Activated T-helper 1 cell treated with anti-CD3 and anti-CD28 coated beads, Interleukin-12 subunit alpha, Interleukin-12 subunit beta, Interleukin-2, Interleukin-4 antibody, amounts not matched to agents 30 ng/mL and 10 ng/mL and 1 ng/mL, durations not matched to agents 14 hours and 24 hours and 36 hours (primary cell): Measurements from ENCODE around the gene CDCA8. TPM values are rescaled to one million over a fixed set of nuclear protein-coding genes. Genes with fewer than 3 reads are reported as not detected.
"Not testable (repeated sequence)": the region's sequence is repeated elsewhere in the genome, so short reads cannot be mapped to it uniquely, and the experiment has no call there.

Experiments
- DNase-seq: peaks from one replicate; pipeline ENCODE4 v3.0.0; 2021; ENCODE audit warnings: low spot score
- H3K27ac Mint-ChIP-seq: one replicate; pipeline ENCODE4 v1.8.0; 2021; ENCODE audit warnings: mild to moderate bottlenecking, mixed read lengths
- H3K27me3 Mint-ChIP-seq: one replicate; pipeline ENCODE4 v1.8.0; 2022; ENCODE audit warnings: mild to moderate bottlenecking, moderate library complexity, mixed read lengths; ENCODE audit not compliant: insufficient read depth
- H3K36me3 Mint-ChIP-seq: one replicate; pipeline ENCODE4 v1.8.0; 2021; ENCODE audit warnings: low read depth, mixed read lengths
- H3K4me1 Mint-ChIP-seq: one replicate; pipeline ENCODE4 v1.8.0; 2021; ENCODE audit warnings: low read depth, mixed read lengths
- H3K4me3 Mint-ChIP-seq: one replicate; pipeline ENCODE4 v1.8.0; 2021; ENCODE audit warnings: mild to moderate bottlenecking, moderate library complexity, mixed read lengths
- H3K9me3 Mint-ChIP-seq: one replicate; pipeline ENCODE4 v1.8.0; 2021; ENCODE audit warnings: mixed read lengths
- intact Hi-C: fragments of 100-400 bp; cut with micrococcal nuclease; formaldehyde crosslinking; loops from one replicate; pipeline ENCODE4 v1.15.1; 2024
- total RNA-seq: library from RNA; stranded (reverse); gene quantifications from 2 replicates; pipeline ENCODE4 v1.2.3, GENCODE V29; 2022

CDCA8 gene
- total RNA-seq, 1 donor from 2014 or later = 33.5 TPM

DNA sequence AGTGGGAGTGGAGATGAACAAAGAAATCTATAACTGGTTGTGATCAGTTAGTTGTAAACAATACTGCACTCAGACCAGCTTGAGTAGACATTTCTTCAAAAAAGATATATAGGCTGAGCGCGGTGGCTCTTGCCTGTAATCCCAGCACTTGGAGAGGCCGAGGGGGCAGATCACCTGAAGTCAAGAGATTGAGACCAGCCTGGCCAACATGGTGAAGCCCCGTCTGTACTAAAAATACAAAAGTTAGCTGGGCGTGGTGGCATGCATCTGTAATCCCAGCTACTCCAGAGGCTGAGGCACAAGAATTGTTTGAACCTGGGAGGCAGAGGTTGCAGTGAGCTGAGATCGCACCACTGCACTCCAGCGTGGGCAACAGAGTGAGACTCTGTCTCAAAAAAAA is 45.7 kb downstream of the CDCA8 start:
- H3K4me3 Mint-ChIP-seq, H3K4me1 Mint-ChIP-seq, intact Hi-C loops, H3K27ac Mint-ChIP-seq, H3K9me3 Mint-ChIP-seq, H3K36me3 Mint-ChIP-seq, DNase-seq: not testable (repeated sequence)
- H3K27me3 Mint-ChIP-seq = peaks cover 22% of the 10 kb centered on the region

GRCh38 chr1:37738619-37739018 is 46.3 kb downstream of the CDCA8 start:
- DNase-seq, H3K36me3 Mint-ChIP-seq, H3K9me3 Mint-ChIP-seq, H3K4me3 Mint-ChIP-seq, H3K27ac Mint-ChIP-seq, H3K4me1 Mint-ChIP-seq, intact Hi-C loops: not testable (repeated sequence)
- peaks cover 20% of the 10 kb centered on the region for H3K27me3 Mint-ChIP-seq

DNA sequence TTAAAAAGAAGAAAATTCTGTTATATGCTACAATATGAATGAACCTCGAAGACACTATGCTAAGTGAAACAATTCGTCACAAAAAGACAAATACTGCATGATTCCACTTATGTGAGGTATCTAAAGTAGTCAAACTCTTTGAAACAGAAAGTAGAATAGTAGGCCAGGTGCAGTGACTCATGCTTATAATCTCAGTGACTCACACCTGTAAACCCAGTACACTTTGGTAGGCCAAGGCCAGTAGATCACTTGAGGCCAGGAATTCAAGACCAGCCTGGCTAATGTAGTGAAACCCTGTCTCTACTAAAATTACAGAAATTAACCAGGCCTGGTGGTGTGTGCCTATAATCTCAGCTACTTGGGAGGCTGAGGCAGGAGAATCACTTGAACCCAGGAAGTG is 46.9 kb downstream of the CDCA8 start:
- no peaks in the 10 kb centered on the region for H3K4me1 Mint-ChIP-seq
- no peak overlapping the region for H3K27ac Mint-ChIP-seq
- H3K4me3 Mint-ChIP-seq = no peak overlapping the region
- H3K9me3 Mint-ChIP-seq = no peaks in the 10 kb centered on the region
- peaks cover 2% of the 10 kb centered on the region for H3K36me3 Mint-ChIP-seq
- intact Hi-C loops = no loop called here
- DNase-seq = no peak
- peaks cover 20% of the 10 kb centered on the region for H3K27me3 Mint-ChIP-seq

DNA sequence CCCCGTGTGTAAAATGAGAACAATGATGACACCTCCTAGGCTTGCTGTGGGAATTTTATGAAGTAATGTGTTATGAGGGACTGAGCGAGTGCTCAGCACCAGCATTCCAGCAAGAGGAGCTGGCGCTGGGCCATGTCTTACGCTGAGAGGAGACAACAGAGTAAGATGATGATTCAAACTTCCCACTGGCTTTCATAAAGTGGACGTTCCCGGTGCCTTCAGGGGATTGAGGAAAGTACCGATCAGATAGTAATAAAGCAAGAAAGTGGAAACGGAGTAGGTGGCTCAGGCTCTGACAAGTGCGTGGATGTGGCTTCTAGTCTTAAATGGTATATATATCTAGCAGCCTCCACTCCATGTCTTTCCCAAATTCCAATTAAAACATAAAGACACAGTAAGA is 48.8 kb downstream of the CDCA8 start:
- intact Hi-C loops = no loop called here
- Mint-ChIP-seq H3K9me3 (no peaks in the 10 kb centered on the region), H3K4me3 (no peak overlapping the region), H3K36me3 (no peaks in the 10 kb centered on the region), H3K4me1 (no peaks in the 10 kb centered on the region), H3K27ac (no peak overlapping the region), H3K27me3 (peaks cover 6% of the 10 kb centered on the region)
- DNase-seq = no peak

- no peaks in the 10 kb centered on the region for H3K36me3 Mint-ChIP-seq
- intact Hi-C loops = no loop called here
- no peak overlapping the region for H3K4me3 Mint-ChIP-seq
- no peaks in the 10 kb centered on the region for H3K4me1 Mint-ChIP-seq
- peaks cover 1% of the 10 kb centered on the region for H3K9me3 Mint-ChIP-seq
- no peak overlapping the region for H3K27ac Mint-ChIP-seq
- peaks cover 6% of the 10 kb centered on the region for H3K27me3 Mint-ChIP-seq
- DNase-seq = no peak
These were observed 49.3 kb downstream of the CDCA8 start for GRCh38 chr1:37741662-37742061.

GRCh38 chr1:37746806-37747205 is 54.5 kb downstream of the CDCA8 start:
- DNase-seq = no peak
- H3K27me3 Mint-ChIP-seq = peaks cover 16% of the 10 kb centered on the region
- H3K36me3 Mint-ChIP-seq = no peaks in the 10 kb centered on the region
- H3K4me3 Mint-ChIP-seq = no peak overlapping the region
- no peaks in the 10 kb centered on the region for H3K4me1 Mint-ChIP-seq
- peaks cover 4% of the 10 kb centered on the region for H3K9me3 Mint-ChIP-seq
- H3K27ac Mint-ChIP-seq = no peak overlapping the region
- intact Hi-C loops = no loop called here

DNA sequence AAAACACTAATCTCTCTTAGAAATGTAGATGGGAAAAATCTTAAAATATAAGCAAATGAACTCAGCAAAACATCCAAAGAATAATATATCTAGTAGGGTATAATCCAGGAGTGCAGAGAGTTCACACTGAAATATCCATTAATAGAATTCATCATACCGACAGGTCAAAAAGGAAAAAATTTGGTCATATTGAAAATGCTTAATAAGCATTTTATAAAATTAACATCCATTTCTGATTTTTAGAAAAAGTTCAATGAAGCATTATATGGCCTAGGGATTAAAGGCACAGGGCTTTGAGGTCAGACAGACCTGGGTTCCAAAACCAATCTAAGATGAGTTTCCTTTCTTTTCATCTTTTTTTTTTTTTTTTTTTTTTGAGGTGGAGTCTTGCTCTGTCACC is 56.2 kb downstream of the CDCA8 start:
- no peak for DNase-seq
- peaks cover 4% of the 10 kb centered on the region for H3K9me3 Mint-ChIP-seq
- intact Hi-C loops = no loop called here
- no peaks in the 10 kb centered on the region for H3K4me1 Mint-ChIP-seq
- H3K27ac Mint-ChIP-seq = no peak overlapping the region
- peaks cover 27% of the 10 kb centered on the region for H3K27me3 Mint-ChIP-seq
- H3K4me3 Mint-ChIP-seq = no peak overlapping the region
- H3K36me3 Mint-ChIP-seq = no peaks in the 10 kb centered on the region

DNA sequence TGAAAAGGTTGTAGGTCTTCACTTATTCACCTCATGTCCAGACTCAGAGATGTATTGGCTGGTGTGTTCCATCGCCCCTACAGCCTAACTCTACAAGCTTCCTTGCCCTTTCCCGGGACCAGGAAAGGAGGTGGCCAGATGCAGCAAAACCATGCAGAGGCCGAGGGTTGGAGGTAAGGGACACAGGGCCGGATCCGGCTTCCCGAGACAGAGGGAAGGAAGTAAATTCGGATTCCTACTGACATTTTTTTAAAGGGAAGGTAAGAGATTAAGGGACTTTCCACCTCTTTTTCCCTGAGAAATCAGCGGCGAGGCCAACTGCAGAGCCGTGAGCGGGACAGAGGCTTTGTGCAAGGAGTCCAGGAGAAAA is 59.9 kb downstream of the CDCA8 start:
- H3K27me3 Mint-ChIP-seq = peaks cover 40% of the 10 kb centered on the region
- H3K4me1 Mint-ChIP-seq = peaks cover 8% of the 10 kb centered on the region
- H3K9me3 Mint-ChIP-seq = no peaks in the 10 kb centered on the region
- H3K4me3 Mint-ChIP-seq = peak overlapping the region; percentile 64
- H3K36me3 Mint-ChIP-seq = no peaks in the 10 kb centered on the region
- DNase-seq = no peak
- no peak overlapping the region for H3K27ac Mint-ChIP-seq
- intact Hi-C loops = no loop called here

DNA sequence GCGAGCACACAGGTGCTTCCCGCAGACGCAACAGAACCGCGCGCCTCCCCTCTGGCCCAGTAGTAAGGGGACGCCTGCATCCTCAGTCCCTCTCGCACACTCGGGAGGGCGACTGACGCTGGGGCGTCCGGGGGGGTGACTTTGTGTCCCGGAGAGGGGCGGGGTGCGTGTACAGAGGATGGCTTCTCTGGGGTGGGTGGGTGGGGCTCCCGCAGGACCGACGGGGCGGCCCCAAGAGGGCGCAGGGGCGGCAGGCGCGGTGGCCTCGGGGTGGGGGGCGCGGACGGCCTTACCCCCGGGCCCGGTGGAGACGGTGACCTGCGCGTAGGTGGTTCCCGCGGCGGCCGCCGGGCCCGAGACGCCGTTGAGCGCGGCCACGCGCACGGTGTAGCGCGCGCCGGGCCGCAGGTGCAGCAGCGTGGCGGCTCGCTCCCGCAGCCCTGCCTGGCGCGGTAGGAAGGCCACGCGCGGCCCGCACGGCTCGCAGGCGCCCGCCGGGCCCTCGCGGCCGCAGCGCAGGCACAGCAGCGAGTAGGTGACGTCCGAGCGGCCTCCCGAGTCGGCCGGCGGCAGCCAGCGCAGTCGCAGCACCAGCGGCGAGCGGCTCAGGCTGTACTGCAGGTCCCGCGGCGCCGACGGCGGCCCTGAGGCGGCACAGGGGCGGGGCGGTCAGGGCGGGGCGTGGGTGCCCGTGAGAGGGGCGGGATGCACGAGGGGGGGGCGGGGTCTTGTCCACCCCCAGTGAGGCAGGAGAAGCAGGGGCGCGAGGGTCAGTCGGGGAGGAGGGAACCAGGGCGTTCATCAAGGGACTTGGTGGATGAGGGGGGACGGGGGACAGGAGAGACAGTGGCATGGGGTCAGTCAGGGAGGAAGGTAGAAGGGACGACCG is 60.5 kb downstream of the CDCA8 start:
- H3K9me3 Mint-ChIP-seq = no peaks in the 10 kb centered on the region

GRCh38 chr1:37753473-37754321 is 61.4 kb downstream of the CDCA8 start:
- Mint-ChIP-seq H3K4me1 (peaks cover 8% of the 10 kb centered on the region), H3K27ac (no peak overlapping the region), H3K27me3 (peaks cover 37% of the 10 kb centered on the region), H3K4me3 (peak overlapping the region; percentile 68), H3K9me3 (no peaks in the 10 kb centered on the region), H3K36me3 (no peaks in the 10 kb centered on the region)
- intact Hi-C loops = no loop called here
- DNase-seq = no peak

More for the DNA sequence above, 60.5 kb downstream of the CDCA8 start:
- H3K4me3 Mint-ChIP-seq = peak overlapping the region; percentile 68
- H3K36me3 Mint-ChIP-seq = no peaks in the 10 kb centered on the region
- DNase-seq = no peak
- intact Hi-C loops = no loop called here
- H3K27ac Mint-ChIP-seq = no peak overlapping the region
- H3K4me1 Mint-ChIP-seq = peaks cover 8% of the 10 kb centered on the region
- peaks cover 37% of the 10 kb centered on the region for H3K27me3 Mint-ChIP-seq

DNA sequence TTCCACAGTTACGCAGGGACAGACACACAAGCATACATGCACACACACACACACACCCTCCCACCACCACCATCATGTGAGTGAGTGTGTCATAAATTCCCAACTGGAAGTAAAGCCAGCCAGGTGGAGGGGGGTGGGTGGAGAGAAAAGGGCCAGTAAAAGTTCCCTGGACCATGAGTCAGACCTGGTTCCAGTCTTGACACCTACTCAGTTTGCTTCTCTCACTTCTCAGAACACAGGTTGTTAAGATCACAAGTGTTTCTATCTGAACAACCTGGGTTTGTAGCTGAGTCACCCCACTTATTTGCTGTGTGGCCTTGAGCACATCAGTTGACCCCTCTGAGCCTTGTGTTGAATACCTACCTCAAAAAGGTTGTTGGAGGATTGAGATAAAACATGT is 63.0 kb downstream of the CDCA8 start:
- no peaks in the 10 kb centered on the region for H3K36me3 Mint-ChIP-seq
- intact Hi-C loops = no loop called here
- H3K9me3 Mint-ChIP-seq = no peaks in the 10 kb centered on the region
- peaks cover 34% of the 10 kb centered on the region for H3K27me3 Mint-ChIP-seq
- H3K4me3 Mint-ChIP-seq = no peak overlapping the region
- no peak overlapping the region for H3K27ac Mint-ChIP-seq
- peaks cover 8% of the 10 kb centered on the region for H3K4me1 Mint-ChIP-seq
- DNase-seq = no peak

DNA sequence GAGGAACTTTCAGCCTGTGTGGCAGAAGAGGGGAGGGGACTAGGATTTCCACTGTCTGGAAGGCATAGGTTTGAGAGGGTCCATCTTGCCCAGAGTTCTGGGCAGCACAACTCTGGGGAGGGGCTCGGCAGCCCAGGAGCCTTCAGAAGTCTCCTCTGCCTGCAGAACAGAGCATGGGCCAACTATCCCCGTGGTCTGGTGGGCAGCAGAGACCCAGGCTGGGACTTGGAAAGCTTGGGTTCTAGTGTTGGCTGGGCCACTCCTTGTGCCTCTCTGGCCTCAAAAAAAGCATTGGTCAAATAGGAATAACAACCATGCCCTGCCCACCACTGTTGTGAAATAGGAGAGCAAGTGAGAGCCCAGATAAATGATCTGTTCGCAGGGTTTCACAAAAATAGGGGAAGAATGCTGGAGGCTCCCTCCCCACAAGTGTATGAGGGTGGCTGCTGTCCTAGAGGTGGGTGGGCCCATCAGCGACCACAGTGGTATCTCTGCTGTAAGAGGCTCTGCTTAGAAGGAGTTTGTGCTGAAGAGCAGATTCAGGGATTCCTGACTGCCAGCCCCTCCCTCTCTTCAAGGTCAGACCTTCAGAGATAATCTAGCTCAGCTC is 63.7 kb downstream of the CDCA8 start:
- Mint-ChIP-seq H3K27me3 (peaks cover 30% of the 10 kb centered on the region), H3K4me3 (no peak overlapping the region), H3K4me1 (peaks cover 8% of the 10 kb centered on the region), H3K9me3 (no peaks in the 10 kb centered on the region), H3K36me3 (no peaks in the 10 kb centered on the region), H3K27ac (no peak overlapping the region)
- intact Hi-C loops = no loop called here
- DNase-seq = no peak
